DMS114 treated with DMSO at 0.1 percent for 48 hours (cell line): ENCODE measurements around the gene KCNQ4.

Experiments used
- DNase-seq: peaks from one replicate; lab custom pipeline; 2025; ENCODE audit not compliant: unreplicated experiment; lab: John Stamatoyannopoulos, UW

Gene KCNQ4

DNA sequence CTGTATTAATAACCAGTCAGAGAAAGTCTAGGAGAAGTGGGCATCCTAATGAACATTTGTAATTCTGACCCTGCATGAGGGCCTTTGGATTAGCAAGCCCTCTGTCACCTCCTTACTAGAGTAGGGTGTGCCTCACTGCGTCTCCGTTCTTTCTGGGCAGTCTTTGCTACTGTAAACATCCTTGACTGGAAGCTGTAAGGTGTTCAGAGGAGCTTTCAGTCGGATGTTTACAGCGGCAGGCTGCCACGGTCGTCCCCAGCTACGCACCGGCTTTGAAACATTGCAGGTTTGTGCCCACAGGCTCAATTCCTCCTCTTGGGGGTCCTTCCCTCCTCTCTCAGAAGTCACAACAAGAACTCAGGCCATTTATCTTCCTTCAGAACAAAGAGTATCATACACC, 29.4 kb upstream of the KCNQ4 start:
- DNase-seq, result no peak

DNA sequence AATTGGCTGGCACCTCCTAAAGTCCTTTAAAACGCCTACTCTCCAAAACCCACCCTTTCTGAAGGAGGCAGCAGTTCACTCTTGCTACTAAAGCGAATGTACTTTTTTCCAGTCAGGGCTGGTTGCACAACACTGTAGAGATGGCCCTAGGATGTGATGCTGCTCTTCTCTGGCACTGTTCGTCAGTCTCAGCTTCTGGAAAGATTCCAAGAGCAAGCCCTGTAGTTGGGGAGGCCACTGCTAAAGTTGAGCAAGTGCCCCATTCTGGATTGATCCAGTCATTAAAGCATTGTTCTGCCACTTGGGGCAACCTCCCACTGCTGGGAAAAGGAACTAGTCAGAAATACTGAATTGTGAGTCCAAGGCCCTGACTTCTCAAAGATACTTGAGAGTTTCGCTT, 28.5 kb upstream of the KCNQ4 start:
- no peak for DNase-seq

DNA sequence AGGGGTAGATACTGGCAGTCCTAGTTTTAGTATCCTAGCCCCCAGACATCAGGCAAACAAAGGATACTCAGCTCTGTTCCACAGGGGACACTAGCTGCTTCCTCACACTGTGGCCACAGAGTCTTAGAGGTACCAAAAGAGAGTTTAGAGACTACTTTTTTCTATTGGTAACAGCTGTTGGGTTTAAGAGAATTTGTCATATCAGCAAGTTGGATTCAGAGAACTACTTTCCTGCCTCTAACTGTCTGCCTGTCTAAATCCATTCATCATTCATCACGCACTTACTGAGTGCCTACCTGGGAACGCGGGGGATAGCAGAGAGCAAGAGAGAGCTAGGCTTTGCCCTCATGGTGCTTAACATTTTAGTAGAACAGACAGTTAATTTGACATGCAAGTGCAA, 27.1 kb upstream of the KCNQ4 start:
- DNase-seq, result no peak

DNA sequence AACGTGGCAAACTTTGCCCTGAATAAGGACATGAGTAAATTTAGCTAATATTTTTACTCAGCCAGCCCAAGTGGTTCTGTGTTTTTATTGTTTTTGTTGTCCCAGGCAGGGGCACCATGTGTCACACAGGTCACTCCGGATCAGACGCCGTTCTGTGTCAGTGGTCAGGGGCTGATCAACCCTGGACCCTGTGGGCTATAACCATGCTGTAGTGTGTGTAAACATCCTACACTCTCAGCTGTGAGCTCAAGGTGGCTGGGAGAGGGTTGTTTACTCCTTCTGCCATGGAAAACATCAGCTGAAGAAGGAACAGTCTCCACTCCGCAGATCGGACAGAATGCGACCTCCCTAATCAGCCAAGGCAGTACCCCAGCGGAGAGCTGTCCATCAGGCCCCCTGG, 26.5 kb upstream of the KCNQ4 start:
- DNase-seq, result no peak

DNA sequence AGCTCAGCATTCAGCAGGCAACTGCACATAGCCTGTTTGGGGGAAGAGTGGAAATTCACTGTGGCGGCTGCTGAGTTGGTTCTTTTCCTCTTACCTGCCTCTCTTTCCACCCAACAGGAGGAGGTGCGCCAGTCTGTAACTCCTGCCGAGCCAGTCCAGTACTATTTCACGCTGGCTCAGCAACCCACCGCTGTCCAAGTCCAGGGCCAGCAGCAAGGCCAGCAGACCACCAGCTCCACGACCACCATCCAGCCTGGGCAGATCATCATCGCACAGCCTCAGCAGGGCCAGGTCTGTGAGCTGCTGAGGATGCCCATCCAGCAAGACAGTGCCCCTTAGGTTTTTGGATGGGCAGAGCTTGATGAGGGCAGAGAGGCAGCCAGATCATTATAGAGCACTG, 25.6 kb upstream of the KCNQ4 start:
- no peak for DNase-seq

DNA sequence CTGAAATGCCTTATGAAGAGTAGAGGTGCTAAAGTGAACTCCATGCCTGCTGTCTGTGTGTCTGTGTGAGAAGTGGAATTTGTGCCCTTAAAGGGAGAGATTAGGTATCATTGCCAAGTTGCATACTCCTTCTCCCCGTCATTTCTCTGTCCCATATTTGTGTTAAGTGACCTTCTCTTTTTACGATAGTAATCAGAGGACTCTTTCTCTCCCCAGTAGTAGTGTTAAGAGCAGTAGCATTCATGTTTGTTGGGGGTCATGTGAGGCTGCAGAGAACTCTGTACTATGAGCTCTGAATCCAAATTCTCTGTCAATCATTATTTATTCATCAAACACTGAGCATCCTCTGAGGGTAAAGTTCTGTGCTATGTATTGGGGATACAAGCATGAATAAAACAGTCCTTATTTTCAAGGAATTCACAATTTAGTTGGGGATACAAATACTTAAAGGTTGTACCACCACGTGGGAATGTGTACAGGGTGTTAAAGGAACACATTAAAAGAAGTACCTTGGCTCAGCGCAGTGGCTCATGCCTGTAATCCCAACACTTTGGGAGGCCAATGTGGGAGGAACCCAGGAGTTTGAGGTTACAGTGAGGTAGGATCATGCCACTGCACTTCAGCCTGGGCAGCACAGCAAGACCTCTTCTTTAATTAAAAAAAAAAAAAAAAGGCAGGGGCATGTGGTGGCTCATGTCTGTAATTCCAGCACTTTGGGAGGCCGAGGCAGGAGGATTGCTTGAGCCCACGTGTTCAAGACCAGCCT, 24.8 kb upstream of the KCNQ4 start:
- no peak for DNase-seq

DNA sequence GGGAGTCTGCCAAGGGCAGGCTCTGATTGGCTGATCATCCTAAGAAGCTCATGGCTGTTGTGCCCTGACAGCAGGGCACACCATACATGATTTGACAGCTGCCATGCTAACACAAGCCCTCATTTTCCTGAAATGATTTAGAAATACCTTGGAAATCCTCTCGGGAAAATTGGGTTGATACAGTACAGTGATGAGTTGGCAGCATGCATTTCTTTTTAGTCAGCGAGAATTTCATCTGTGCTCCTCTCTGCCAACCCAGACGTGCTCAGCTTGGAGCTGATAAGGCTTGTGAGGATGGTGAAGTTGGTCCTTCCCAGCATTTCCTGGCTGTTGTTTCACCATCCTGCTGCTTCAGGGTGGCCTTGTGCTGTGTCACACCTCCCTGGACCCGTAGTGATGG, 22.6 kb upstream of the KCNQ4 start:
- no peak for DNase-seq

DNA sequence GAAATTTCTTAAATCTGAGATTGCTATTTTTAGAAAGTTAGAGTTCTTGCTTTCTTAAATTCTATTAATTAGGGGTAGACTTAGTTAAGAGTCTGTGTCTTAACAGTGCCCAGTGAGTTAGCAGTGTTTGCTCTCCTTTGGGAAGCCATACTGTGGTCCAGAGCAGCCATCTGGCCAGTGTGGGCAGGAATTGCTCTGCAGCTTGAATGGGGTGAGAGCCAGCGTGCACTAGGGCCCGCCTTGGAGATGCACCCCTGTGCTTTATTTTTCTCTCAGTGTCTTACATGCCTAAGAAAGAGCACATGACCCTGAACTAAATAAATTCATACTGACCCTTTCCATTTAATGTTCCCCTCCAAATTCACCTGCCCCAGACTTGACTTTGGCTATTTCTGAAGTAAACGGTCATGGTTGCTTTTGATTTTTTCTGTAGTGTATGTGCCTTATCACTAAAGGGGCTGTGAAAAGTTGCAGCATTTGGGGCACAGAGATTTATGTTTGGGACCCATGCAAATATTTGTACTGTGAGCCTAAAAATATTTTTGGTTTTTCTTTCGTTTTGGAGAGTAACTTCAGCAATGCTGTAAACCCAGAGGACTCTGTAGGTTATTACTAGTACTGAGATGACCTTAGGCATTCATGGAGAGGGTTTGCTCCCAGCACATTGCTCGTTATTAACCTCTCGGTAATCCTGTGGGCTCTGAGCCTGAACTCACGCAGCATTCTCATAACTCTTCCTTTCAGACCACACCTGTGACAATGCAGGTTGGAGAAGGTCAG, 21.3 kb upstream of the KCNQ4 start:
- DNase-seq, result no peak

DNA sequence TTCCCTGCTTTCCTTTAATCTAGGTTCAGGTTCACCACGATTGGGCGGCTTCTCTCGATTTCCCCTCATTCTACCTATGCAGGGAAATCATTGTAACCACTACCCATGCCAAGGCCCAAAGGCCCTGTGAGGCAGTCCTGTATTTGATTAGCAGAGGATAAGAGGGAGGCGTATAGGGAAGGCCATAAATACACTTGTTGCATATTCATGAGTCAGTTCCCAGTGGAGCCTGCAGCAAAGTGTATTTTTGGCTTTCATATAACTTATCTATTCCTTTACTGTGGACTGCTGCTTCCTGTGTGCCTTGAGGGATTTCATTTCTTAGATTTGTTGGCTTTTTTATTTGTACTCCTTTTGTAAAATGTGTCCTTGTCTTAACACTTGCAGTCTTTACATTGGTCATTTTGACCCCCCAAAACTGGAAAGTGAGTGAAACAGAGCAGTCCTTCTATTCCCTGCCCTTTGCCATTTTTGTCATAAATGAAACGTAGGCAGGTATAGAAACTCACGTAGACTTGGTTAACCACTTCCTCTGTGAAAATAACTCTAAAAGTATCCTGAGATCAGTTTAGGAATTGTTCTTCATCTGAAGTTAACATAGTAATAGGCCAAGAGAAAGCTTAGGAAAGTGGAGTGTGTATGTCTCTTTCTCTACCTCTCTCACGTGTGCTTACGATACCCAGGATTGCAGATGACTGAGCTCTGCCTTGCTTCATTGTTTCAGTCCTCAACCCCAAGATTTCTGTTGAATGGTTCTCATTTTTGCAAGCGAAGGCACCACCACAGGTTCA, 19.6 kb upstream of the KCNQ4 start:
- no peak for DNase-seq

DNA sequence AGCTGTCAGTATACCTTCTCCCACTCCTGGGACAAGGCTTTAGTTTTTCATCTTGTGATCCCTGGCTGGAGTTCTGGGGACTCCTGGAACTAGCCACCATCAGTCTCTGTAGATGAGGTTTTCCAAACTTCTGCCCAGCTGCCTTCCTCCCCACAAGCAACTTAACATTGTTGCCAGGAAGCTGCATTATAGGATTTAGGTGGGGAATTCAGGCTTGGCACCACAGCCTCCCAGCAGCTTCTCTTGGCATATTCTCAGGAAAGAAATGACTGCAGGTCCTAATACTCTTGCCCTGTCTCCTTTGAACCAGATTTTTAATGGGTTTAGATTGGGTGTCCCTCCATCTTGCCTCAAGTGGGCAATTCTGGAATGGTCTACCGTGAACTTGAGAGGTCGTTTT, 18.6 kb upstream of the KCNQ4 start:
- no peak for DNase-seq

DNA sequence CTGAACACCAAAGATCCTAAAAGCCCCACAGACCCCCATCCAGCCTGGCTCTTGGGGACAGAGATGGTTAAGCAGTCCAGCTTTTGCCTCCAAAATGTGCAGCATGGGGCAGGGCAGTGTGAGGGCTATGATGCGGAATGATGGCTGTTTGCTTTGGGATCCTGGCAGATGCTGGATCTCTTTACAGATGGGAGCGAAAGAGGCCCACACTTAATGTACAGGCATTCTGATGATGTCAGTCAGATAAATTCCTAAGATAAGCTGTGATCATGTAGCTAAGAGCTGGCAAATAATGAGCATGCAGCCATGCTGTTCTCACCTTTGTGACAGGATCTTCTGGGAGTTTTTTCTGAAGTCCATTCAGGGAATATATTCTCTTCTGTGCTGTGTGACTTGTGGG, 17.6 kb upstream of the KCNQ4 start:
- no peak for DNase-seq

DNA sequence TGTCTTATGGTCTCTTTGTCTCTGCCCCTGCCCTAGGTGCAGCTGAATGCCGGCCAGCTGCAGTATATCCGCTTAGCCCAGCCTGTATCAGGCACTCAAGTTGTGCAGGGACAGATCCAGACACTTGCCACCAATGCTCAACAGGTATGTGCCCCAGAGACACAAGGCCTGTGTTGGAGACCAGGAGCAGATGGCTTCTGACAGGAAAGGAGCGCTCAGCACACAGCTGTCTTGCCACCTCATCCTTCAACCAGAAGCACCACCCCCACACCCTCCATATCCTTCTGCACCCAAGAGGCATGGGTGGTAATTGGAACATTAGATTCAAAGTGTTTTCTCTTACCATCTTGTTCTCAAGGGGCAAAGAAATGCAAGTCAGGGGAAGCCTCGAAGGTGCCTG, 17.0 kb upstream of the KCNQ4 start:
- DNase-seq, result no peak

DNA sequence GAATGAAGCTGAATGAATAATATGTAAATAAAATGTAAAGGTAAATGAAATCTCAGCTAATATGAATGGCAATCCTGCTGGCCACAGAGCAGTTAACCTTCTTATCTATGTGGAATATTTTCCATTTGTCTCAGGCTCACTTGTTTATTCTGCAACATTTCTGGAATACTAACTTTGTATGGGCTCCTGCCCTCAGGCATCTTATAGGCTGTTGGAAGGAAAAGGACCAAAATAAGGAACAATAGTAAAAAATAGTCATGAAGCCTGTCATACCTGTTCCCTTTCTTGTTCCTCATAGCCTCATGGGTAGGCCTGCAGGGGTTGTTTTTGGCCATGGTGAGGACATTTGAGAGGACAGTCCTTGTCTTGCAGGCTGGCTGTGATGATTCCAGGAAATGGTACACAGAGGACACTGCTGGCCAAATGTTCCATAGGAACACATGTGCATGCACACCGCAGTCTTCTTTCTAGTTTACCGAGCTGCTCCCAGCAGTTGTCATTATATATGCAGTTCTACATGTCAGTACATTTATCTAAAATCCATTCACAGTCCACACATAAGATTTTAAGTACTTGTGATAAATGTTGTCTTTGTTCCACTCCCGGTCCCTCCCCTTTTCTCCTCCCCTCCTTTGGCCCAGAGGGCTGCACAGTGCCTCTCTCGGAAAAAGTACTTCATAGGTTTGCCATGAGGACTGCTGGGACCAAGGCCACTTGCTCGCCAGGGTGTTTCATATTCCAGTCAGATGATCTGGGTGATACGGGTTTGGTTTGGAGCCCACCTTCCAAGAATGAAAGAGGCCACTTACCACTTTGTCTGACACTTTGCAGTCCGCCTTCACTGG, 15.2 kb upstream of the KCNQ4 start:
- no peak for DNase-seq

DNA sequence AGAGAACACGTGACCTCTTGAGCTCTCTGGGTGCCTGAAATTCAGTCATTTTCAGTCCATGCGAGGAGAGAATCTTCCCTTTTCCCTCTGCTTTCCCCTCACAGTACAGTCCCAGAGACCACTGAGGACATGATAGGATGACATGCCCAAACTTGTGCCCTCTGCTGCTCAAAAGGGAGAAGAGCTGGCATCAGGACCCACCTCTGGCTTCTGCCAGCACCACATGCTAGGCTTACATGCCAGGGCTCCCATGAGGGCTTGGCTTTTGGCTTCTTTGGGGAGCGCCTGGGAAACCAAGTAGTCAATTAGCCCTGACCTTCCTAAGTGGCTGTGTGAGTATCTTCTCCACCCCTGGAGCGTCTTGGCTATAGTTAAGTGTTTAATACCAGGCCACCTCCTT, 13.8 kb upstream of the KCNQ4 start:
- no peak for DNase-seq

DNA sequence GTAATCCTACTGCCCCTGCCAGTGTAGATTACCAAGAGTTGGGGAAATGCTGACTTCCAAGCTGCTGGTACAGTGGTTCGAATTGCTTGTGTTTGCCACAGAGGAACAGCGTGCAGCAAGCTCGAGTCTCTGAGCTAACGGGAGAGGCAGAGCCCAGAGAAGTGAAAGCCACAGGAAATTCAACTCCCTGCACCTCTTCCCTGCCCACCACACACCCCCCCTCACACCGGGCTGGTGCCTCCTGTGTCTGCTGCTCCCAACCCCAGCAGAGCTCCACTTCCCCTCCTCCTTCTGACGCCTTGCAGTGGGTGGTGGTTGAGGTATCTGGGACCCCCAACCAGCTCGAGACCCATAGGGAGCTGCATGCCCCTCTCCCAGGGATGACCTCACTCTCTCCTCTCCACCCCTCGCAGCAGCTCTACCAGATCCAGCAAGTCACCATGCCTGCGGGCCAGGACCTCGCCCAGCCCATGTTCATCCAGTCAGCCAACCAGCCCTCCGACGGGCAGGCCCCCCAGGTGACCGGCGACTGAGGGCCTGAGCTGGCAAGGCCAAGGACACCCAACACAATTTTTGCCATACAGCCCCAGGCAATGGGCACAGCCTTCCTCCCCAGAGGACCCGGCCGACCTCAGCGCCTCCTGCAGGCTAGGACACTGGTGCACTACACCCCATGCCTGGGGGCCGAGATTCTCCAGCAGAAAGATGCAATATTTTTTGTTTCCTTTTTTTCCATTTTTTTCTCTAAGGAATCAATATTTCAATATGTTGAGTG, 13.1 kb upstream of the KCNQ4 start:
- DNase-seq, result no peak

DNA sequence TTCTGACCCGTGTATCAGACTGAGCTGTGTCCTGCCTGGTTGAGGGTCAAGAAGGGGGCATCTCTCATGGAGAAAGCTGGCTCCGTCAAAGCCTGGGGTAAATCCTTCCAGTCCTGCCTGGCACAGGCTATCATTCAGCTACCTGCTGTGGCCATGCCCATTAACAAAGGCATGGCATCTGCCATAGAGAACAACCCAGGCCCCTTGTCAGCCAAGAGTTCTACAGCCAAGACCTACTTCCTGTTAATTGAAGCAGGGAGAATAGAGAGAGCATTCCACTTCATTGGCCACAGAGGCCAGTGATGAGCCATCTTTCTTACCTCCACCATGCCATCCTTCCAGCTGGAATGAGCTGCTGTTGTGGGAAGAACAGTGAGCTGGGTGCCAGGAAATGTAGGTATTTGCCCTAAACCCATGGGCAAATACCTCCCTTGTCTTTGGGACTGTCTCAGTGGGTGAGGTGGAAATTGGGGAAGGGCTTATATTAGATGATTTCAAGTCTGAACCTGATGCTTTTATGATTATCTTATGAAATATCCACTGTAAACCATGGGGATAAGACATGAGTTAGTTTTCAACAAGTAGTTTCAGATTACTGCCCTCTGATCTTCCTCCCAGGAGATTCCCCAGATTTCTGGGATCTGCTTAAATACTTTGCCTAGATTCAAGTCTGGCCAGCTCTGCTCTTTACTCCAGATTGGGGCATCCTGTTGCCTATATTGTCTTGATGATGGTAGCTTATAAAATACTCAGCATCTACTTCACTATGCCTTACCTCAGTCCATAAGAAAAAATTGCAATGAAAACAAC, 11.2 kb upstream of the KCNQ4 start:
- DNase-seq, result no peak

DNA sequence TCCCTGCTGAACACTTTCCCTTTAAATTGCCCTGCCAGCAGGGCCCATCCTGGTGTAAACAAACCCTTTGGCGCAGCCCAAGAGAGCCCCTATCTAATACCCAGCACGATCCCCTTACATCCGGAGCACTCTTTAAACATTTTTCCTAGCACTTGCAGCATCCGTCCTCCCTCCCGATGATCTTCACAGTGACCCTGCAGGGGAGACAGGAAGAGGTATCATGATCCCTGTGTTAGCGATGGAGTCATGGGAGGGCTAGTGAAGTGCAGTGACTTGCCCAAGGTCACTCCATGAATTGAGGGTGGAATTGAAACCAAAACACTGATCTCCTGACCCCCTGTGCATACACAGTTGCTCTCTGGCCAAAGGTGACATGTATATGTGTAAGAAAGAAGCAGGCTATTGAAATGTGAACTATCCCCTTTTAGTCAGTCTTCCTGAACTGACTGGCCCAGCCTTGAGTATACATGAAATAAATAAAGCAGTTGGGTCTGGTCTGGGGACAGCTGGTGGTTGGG, 9.8 kb upstream of the KCNQ4 start:
- DNase-seq, result no peak

DNA sequence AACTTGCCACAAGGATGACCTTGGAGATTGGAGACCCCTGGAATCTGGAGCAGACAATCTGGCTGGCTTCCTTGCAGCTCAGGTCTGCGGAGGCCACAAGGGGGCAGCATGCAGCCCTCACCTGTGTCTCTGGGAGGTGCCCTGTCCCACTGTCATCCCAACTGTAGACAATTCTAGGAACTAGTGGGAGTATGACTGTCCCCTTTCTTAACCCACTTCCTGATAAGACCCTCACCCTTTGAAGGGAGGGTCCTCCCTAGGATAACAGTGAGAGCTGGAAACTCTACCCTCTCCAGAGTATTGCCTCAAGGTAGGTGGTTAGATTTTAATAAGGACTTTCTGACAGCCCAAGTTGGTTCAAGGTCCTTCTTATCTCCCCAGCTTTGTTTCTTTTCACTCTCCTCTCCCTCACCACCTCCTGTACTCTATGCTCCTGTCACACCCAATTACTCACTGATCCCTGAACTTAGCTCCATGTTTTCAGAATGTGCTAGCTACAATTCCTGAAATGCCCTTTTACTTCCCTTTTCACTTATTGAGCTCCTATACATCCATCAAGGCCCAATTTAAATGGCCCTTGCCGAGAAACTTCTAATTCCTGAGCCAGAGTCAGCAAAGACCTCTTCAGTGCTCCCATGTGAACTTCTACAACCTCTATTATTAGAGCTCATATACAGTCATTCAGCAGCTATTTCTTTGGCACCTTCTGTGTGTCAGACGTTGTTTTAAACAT, 9.2 kb upstream of the KCNQ4 start:
- DNase-seq, result no peak
